Panc1 (cell line): ENCODE measurements around the gene PCYT2. TPM values are rescaled to one million over a fixed set of nuclear protein-coding genes. Genes with fewer than 3 reads are reported as not detected.

Source experiments
- ATAC-seq: fragments of 200-7000 bp; cut with Tn5 transposase; 2 replicates; pipeline ENCODE4 v1.9.1; 2020; ENCODE audit warnings: mild to moderate bottlenecking, moderate library complexity
- BruUV-seq: library from RNA; stranded (reverse); fragments of 400-500 nt; replicated peaks from 2 replicates; lab custom pipeline; 2021; lab: Mats Ljungman, UMichigan
- CTCF ChIA-PET: fragments of 300-600 bp; sonication (Branson Sonifier 250); formaldehyde crosslinking; loops from one replicate; lab custom pipeline; 2022; ENCODE audit warnings: antibody characterized with exemption; lab: Charles Lee
- POLR2A ChIA-PET: fragments of 300-600 bp; sonication (Branson Sonifier 250); formaldehyde crosslinking; loops from one replicate; lab custom pipeline; 2022; ENCODE audit warnings: antibody characterized with exemption; lab: Charles Lee
- DNase-seq: peaks from one replicate; pipeline ENCODE4 v3.0.0-alpha.2; 2010; ENCODE audit warnings: low read depth, low spot score
- H3K27ac ChIP-seq: 2 replicates; pipeline ENCODE4 v1.5.1; 2011; ENCODE audit warnings: mild to moderate bottlenecking, low read length, inconsistent platforms
- H3K27me3 ChIP-seq: fragments of 200-500 bp; sonication (Bioruptor generic); 2 replicates; pipeline ENCODE4 v1.6.0; 2014; ENCODE audit warnings: low read length, inconsistent platforms; ENCODE audit not compliant: control insufficient read depth, insufficient read depth
- H3K36me3 ChIP-seq: fragments of 200-500 bp; sonication (Bioruptor generic); 2 replicates; pipeline ENCODE4 v1.5.1; 2014; ENCODE audit warnings: inconsistent platforms, mild to moderate bottlenecking, low read length, moderate library complexity; ENCODE audit not compliant: control insufficient read depth, insufficient read depth
- H3K4me1 ChIP-seq: 2 replicates; pipeline ENCODE4 v1.5.1; 2011; ENCODE audit warnings: inconsistent platforms, mild to moderate bottlenecking, low read length, moderate library complexity; ENCODE audit not compliant: control insufficient read depth, insufficient read depth
- H3K4me3 ChIP-seq, 2 experiments: 2 replicates each; pipeline ENCODE4 v1.5.1; 2011 to 2012; ENCODE audit warnings: low read depth in 2 of 2, low read length in 2 of 2, mild to moderate bottlenecking in 2 of 2, inconsistent platforms in 1 of 2, moderate library complexity in 1 of 2
- H3K9me3 ChIP-seq: fragments of 200-500 bp; sonication (Bioruptor generic); 2 replicates; pipeline ENCODE4 v1.5.1; 2014; ENCODE audit warnings: low read depth, mild to moderate bottlenecking, inconsistent platforms, low read length, moderate library complexity; ENCODE audit not compliant: control insufficient read depth, insufficient read depth
- CTCF ChIP-seq: fragments of 450-650 bp; IDR thresholded peaks from 2 replicates; pipeline ENCODE4 v1.5.1; 2017; ENCODE audit warnings: mild to moderate bottlenecking
- POLR2AphosphoS5 ChIP-seq: IDR thresholded peaks from 2 replicates; pipeline ENCODE4 v1.6.1; 2012; ENCODE audit warnings: mild to moderate bottlenecking, low read depth, low read length, moderate library complexity
- SIN3A ChIP-seq: IDR thresholded peaks from 2 replicates; pipeline ENCODE4 v1.6.1; 2012; ENCODE audit warnings: low read depth, mild to moderate bottlenecking, low read length, moderate library complexity, borderline replicate concordance; ENCODE audit not compliant: insufficient read depth
- TCF7L2 ChIP-seq: IDR thresholded peaks from 2 replicates; pipeline ENCODE4 v1.6.1; 2011; ENCODE audit warnings: mild to moderate bottlenecking, low read depth, low read length, inconsistent platforms
- in situ Hi-C: cut with HindIII; loops from 2 replicates; pipeline ENCODE4 v1.10.0; 2016; ENCODE audit warnings: low sequenced_read_pairs, low pct_unique_long_range_greater_than_20kb
- intact Hi-C: fragments of 100-400 bp; cut with micrococcal nuclease; formaldehyde crosslinking; loops from one replicate; pipeline ENCODE4 v1.10.0; 2022; ENCODE audit not compliant: unreplicated experiment
- total RNA-seq: library from RNA; stranded (reverse); gene quantifications from one replicate; pipeline ENCODE4 v1.2.1, GENCODE V29; 2021; ENCODE audit not compliant: unreplicated experiment
- TF ChIP-seq, protein P1 (sequence below), 2 experiments: IDR thresholded peaks; 2 replicates each; pipeline ENCODE4 v1.6.1; 2011 to 2012; ENCODE audit warnings: low read depth in 2 of 2, control low read depth in 1 of 2, low read length in 1 of 2, mild to moderate bottlenecking in 1 of 2, moderate library complexity in 1 of 2; ENCODE audit not compliant: insufficient read depth in 1 of 2

PCYT2 gene
- total RNA-seq, 1 experiment from 2014 or later = 91.2 TPM

DNA sequence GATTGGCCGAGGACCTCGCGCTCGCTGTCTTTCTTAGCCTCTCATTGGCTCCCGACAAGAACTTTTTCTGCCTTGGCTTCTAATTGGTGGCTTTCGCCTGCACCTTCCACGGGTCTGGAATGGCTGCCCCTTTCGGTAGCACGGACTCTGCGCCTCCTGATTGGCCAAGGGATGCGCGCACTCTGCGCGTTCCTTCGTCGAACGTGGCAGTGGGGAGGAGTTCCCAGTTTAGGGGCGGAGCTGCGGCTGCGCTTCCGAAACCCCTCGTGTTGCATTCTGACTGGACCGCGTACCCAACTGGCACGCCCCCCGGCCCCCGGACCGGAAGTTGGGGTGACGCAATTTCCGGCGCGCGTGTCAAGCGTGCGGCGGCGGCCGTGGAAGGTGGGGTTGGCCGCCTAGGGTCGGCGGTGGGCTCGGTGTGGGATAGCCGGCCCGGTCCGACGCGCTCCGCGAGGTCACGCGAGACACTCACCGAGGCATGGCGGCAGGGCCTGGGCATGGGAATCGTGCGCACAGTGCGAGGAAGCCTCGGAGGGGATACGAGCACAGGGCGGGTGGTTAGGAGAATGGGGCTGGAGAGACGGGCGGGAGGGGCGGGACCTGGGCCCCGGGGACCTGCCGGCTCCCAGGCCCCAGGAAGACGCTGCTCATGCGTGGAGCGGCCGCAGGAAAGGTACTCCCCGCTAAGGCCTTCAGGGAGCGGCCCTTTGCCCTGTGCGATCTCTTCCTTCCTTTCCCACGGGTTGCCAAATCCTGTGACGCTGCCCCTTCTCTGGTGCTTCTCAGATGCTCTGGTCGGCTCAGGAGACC, 50.2 kb downstream of the PCYT2 start:
- in situ Hi-C loops = no loop called here
- ChIA-PET POLR2A (interaction anchor here (0.6 to 0.7 kb wide), 3 partner anchors 35 to 158 kb away, joined by 3 read pairs; no protein-coding TSS in a partner anchor), CTCF (no interaction called here)
- intact Hi-C loops = loop anchor here (10.0 kb wide), 1 partner anchor 164 kb away; the partner anchor contains the start of genes CENPX and LRRC45
- Histone ChIP-seq H3K4me1 (peaks cover 32% of the 10 kb centered on the region), H3K27me3 (no peaks in the 10 kb centered on the region), H3K9me3 (no peaks in the 10 kb centered on the region), H3K27ac (peak overlapping the region; percentile 95), H3K36me3 (peaks cover 5% of the 10 kb centered on the region; the same call in 1 of the 2 replicates), H3K4me3 (peak overlapping the region; percentile 83 to 99)
- peak; percentile 99 for DNase-seq
- no peak for TF ChIP-seq TCF7L2
- TF ChIP-seq POLR2AphosphoS5 = peak; percentile 96
- TF ChIP-seq CTCF = no peak
- TF ChIP-seq, protein P1, sequence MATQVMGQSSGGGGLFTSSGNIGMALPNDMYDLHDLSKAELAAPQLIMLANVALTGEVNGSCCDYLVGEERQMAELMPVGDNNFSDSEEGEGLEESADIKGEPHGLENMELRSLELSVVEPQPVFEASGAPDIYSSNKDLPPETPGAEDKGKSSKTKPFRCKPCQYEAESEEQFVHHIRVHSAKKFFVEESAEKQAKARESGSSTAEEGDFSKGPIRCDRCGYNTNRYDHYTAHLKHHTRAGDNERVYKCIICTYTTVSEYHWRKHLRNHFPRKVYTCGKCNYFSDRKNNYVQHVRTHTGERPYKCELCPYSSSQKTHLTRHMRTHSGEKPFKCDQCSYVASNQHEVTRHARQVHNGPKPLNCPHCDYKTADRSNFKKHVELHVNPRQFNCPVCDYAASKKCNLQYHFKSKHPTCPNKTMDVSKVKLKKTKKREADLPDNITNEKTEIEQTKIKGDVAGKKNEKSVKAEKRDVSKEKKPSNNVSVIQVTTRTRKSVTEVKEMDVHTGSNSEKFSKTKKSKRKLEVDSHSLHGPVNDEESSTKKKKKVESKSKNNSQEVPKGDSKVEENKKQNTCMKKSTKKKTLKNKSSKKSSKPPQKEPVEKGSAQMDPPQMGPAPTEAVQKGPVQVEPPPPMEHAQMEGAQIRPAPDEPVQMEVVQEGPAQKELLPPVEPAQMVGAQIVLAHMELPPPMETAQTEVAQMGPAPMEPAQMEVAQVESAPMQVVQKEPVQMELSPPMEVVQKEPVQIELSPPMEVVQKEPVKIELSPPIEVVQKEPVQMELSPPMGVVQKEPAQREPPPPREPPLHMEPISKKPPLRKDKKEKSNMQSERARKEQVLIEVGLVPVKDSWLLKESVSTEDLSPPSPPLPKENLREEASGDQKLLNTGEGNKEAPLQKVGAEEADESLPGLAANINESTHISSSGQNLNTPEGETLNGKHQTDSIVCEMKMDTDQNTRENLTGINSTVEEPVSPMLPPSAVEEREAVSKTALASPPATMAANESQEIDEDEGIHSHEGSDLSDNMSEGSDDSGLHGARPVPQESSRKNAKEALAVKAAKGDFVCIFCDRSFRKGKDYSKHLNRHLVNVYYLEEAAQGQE (IDR thresholded peaks at IDR 0.05; ENCODE audit: insufficient read depth in 1 of 2, low read depth in 2 of 2, low read length in 1 of 2) = peak in 1 of 2 experiments; percentile 59; a peak in 1 of 4 replicates
- peak; percentile 92 for TF ChIP-seq SIN3A
- BruUV-seq = TSS peak; percentile 82
- peak; percentile 94 for ATAC-seq

DNA sequence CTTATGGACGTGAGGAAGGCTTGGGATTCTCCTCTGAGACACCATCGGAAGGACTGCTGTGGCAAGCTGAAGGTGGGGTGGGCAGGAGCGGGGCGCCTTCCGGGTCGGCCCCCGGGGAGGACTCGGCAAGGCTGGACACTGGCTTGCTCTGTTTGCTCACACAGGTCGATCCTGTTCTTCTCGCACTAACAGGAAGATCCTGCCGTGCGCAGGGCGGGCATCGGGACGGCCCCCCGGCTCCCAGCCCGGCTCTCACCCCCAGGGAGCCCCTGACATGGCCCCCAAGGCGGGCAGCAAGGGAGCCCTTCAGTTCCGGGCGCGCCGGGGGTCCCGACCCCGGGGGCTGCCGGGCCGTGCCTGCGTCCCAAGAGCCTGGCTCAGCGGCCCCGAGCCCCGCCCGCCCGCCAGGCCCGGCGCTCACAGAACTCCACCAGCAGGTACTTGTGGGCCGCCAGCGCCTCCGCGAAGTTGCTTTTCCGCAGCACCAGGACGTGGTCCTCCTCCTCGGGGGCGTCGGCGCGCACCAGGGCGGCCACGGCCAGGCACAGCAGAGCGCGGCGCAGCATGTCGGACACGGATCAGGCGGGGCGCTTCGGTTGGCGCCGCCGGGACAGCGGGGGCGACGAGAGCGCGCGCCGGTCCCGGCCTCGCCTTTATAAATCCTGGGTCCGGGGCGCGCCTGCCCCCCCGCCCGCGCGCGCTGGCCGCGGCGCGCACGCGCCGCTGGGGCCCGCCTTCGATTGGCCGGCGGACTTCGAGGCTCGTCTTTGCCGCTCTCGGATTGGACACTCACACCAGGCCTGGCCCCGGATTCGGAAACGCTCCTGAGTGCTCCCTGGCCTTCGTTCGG, 51.1 kb downstream of the PCYT2 start, which contains the start of gene P4HB:
TSS of gene P4HB (minus strand) at position 630 of the 850 bp plus-strand sequence. CDS start at position 566, 64 bp downstream.
- Histone ChIP-seq H3K27ac (peak within 1 kb of the TSS; percentile 95), H3K36me3 (peaks cover 5% of the 10 kb centered on the region; the same call in 1 of the 2 replicates), H3K27me3 (no peaks in the 10 kb centered on the region), H3K9me3 (no peaks in the 10 kb centered on the region), H3K4me1 (peaks cover 25% of the 10 kb centered on the region), H3K4me3 (peak within 1 kb of the TSS; percentile 83 to 99)
- DNase-seq (no peak), ATAC-seq (no peak; the same call in 1 of the 2 replicates)
- CTCF ChIA-PET = no interaction called here
- in situ Hi-C loops (no loop called here), intact Hi-C loops (loop anchor here (10.0 kb wide), 1 partner anchor 165 kb away; the partner anchor contains the start of genes CENPX and LRRC45)
- POLR2A ChIA-PET = interaction anchor here (0.7 kb wide), 3 partner anchors 38 to 158 kb away, joined by 3 read pairs; no protein-coding TSS in a partner anchor
- no peak for TF ChIP-seq CTCF
- TF ChIP-seq POLR2AphosphoS5 = peak; percentile 94
- TF ChIP-seq SIN3A = peak; percentile 99
- TF ChIP-seq, protein P1 (IDR thresholded peaks at IDR 0.05; ENCODE audit: insufficient read depth in 1 of 2, low read depth in 2 of 2, low read length in 1 of 2) = no peak
- BruUV-seq = no TSS peak
